PC-3 (cell line): ENCODE measurements around the gene SLC9A9.

Source experiments
- EZH2 ChIP-seq: fragments of 300-600 bp; sonication (generic); IDR thresholded peaks from one replicate; pipeline ENCODE4 v1.6.1; 2017; ENCODE audit warnings: antibody characterized with exemption, mild to moderate bottlenecking, low read length; ENCODE audit not compliant: unreplicated experiment
- EZH2phosphoT487 ChIP-seq: fragments of 300-600 bp; sonication (generic); IDR thresholded peaks from 2 replicates; pipeline ENCODE4 v1.6.1; 2018; ENCODE audit warnings: mild to moderate bottlenecking, antibody characterized with exemption, low read length, borderline replicate concordance
- TF ChIP-seq, protein P1 (sequence below): fragments of 300-600 bp; sonication (generic); conservative IDR thresholded peaks from 2 replicates; pipeline ENCODE4 v1.5.1; 2017; ENCODE audit warnings: antibody characterized with exemption, low read depth, mild to moderate bottlenecking, low read length

DNA sequence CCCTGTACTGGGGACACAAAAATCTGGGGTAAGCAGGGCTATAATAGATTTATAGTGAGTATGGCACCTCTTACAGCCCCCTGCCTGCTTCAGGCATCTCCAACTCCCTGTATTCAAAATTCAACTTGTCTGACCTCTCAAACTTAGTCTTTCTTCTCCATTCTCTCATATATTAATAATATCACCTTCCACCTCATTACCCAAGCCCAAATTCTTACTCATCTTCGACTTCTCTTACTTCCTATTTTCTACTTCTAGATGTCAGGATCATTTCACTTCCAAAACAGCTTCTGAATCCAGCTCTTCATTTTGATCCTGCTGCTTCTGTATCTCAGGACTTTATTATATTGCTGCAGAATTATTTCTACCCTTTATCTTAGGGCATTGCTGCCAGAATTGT is 438.0 kb downstream of the SLC9A9 start:
- TF ChIP-seq, protein P1, sequence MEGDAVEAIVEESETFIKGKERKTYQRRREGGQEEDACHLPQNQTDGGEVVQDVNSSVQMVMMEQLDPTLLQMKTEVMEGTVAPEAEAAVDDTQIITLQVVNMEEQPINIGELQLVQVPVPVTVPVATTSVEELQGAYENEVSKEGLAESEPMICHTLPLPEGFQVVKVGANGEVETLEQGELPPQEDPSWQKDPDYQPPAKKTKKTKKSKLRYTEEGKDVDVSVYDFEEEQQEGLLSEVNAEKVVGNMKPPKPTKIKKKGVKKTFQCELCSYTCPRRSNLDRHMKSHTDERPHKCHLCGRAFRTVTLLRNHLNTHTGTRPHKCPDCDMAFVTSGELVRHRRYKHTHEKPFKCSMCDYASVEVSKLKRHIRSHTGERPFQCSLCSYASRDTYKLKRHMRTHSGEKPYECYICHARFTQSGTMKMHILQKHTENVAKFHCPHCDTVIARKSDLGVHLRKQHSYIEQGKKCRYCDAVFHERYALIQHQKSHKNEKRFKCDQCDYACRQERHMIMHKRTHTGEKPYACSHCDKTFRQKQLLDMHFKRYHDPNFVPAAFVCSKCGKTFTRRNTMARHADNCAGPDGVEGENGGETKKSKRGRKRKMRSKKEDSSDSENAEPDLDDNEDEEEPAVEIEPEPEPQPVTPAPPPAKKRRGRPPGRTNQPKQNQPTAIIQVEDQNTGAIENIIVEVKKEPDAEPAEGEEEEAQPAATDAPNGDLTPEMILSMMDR, result no peak
- TF ChIP-seq EZH2 (no peak), EZH2phosphoT487 (no peak)
